NCI-H345 treated with DMSO at 0.1 percent for 48 hours (cell line): ENCODE data around the gene YDJC.
"Not testable (repeated sequence)": the region's sequence is repeated elsewhere in the genome, so short reads cannot be mapped to it uniquely, and the experiment has no call there.

Experiments
- DNase-seq: peaks from one replicate; lab custom pipeline; 2025; ENCODE audit not compliant: unreplicated experiment; lab: John Stamatoyannopoulos, UW

YDJC gene

DNA sequence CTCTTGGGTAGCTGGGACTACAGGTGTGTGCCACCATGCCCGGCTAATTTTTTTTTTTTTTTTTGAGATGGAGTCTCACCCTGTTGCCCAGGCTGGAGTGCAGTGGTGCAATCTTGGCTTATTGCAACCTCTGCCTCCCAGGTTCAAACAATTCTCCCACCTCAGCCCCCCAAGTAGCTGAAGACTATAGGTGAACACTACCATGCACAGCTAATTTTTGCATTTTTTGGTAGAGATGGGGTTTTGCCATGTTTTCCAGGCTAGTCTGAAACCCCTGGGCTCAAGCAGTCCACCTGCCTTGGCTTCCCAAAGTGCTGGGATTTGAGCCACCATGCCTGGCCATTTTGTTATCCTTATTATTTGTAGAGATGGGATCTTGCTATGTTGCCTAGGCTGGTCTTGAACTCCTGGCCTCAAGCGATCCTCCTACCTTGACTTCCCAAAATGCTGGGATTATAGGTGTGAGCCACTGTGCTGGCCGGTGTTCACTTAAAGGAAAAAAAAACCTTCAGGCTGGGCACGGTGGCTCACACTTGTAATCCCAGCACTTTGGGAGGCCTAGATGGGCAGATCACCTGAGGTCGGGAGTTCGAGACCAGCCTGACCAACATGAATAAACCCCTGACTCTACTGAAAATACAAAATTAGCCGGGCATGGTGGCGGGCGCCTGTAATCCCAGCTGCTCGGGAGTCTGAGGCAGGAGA, 48.7 kb downstream of the YDJC start:
- DNase-seq: not testable (repeated sequence)

DNA sequence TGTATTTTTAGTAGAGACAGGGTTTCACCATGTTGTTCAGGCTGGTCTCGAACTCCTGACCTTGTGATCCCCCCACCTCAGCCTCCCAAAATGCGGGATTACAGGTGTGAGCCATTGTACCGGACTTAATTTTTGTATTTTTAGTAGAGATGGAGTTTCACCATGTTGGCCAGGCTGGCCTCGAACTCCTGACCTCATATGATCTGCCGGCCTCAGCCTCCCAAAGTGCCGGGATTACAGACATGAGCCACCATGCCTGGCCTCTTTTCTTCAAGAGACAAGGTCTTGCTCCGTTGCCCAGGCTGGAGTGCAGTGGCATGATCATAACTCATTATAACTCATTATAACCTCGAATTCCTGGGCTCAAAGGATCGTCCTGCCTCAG, 49.2 kb downstream of the YDJC start:
- DNase-seq: not testable (repeated sequence)

DNA sequence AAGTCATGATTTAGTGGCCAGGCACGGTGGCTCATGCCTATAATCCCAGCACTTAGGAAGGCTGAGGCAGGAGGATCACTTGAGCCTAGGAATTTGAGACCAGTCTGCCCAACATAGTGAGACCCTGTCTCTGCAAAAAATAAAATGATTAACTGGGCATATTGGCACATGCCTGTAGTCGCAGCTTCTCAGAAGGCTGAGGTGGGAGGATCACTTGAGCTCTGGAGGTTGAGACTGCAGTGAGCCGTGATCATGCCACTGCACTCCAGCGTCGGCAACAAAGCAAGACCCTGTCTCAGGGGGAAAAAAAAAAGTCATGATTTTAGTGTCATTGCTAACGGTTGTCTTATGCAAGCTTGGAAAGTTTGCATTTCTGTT, 50.4 kb downstream of the YDJC start:
- no peak for DNase-seq
